OCI-LY3 (cell line): ENCODE data around the gene NOC2L.
A peak's percentile ranks its signal among the peaks of the same experiment; 100 is the strongest.

ENCODE experiments used
- H2AFZ ChIP-seq: fragments of 200-600, 300-600 bp; shearing (Covaris generic); 2 replicates; pipeline ENCODE4 v1.6.0; 2014; ENCODE audit warnings: antibody characterized with exemption, low read depth, low read length
- H3K27ac ChIP-seq: fragments of 200-600, 300-600 bp; sonication (generic); 2 replicates; pipeline ENCODE4 v1.5.1; 2014; ENCODE audit warnings: mild to moderate bottlenecking, low read length, moderate library complexity, mixed read lengths
- H3K27me3 ChIP-seq: fragments of 200-600, 300-600 bp; sonication (generic); 2 replicates; pipeline ENCODE4 v1.6.1; 2014; ENCODE audit warnings: low read depth, low read length, mixed read lengths
- H3K36me3 ChIP-seq: fragments of 200-600, 300-600 bp; sonication (generic); replicated peaks from 2 replicates; pipeline ENCODE3; 2014; ENCODE audit warnings: low read depth, low read length, mixed read lengths
- H3K4me1 ChIP-seq: fragments of 300-600, 200-600 bp; sonication (generic); 2 replicates; pipeline ENCODE4 v1.6.1; 2014; ENCODE audit warnings: low read length, mixed read lengths
- H3K4me2 ChIP-seq: fragments of 200-600, 300-600 bp; sonication (generic); 2 replicates; pipeline ENCODE4 v1.6.1; 2014; ENCODE audit warnings: low read length, mixed read lengths
- H3K4me3 ChIP-seq: fragments of 300-600, 200-600 bp; sonication (generic); 2 replicates; pipeline ENCODE4 v1.5.1; 2014; ENCODE audit warnings: antibody characterized with exemption, mild to moderate bottlenecking, low read length, moderate library complexity
- H3K79me2 ChIP-seq: fragments of 300-600, 200-600 bp; shearing (Covaris generic); 2 replicates; pipeline ENCODE4 v1.6.1; 2014; ENCODE audit warnings: mild to moderate bottlenecking, low read length, mixed read lengths
- H3K9ac ChIP-seq: fragments of 300-600, 200-600 bp; shearing (Covaris generic); 2 replicates; pipeline ENCODE4 v1.6.0; 2014; ENCODE audit warnings: mild to moderate bottlenecking, low read length, moderate library complexity
- H3K9me3 ChIP-seq: fragments of 200-600, 300-600 bp; shearing (Covaris generic); 2 replicates; pipeline ENCODE4 v1.6.1; 2014; ENCODE audit warnings: low read length, mixed read lengths; ENCODE audit not compliant: insufficient read depth
- H4K20me1 ChIP-seq: fragments of 200-600, 300-600 bp; sonication (generic); 2 replicates; pipeline ENCODE4 v1.6.1; 2016; ENCODE audit warnings: low read length, mixed read lengths; ENCODE audit not compliant: insufficient read depth
- EZH2phosphoT487 ChIP-seq: fragments of 200-600 bp; shearing (Covaris generic); IDR thresholded peaks from 2 replicates; pipeline ENCODE4 v1.6.1; 2018; ENCODE audit warnings: antibody characterized with exemption, mixed run types, low read depth
- TF ChIP-seq, protein P1 (sequence below): fragments of 200-600, 300-600 bp; sonication (generic); IDR thresholded peaks from 2 replicates; pipeline ENCODE4 v1.5.1; 2014; ENCODE audit warnings: antibody characterized with exemption, low read length, low read depth

The NOC2L gene

DNA sequence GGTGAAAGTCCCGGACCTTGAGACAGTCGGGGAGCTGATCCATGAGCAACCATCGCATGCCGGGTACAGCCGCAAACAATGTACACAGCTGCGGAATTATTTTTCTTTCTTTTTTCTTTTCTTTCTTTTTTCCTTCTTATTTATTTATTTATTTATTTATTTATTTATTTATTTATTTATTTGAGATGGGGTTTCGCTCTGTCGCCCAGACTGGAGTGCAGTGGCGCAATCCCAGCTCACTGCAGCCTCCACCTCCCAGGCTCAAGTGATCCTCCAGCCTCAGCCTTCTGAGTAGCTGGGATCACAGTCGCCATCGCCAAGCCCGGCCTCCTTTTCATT is 25.4 kb upstream of the NOC2L start:
- H3K4me2 ChIP-seq, result no peak overlapping the region
- H3K27me3 ChIP-seq, result peaks cover 10% of the 10 kb centered on the region

DNA sequence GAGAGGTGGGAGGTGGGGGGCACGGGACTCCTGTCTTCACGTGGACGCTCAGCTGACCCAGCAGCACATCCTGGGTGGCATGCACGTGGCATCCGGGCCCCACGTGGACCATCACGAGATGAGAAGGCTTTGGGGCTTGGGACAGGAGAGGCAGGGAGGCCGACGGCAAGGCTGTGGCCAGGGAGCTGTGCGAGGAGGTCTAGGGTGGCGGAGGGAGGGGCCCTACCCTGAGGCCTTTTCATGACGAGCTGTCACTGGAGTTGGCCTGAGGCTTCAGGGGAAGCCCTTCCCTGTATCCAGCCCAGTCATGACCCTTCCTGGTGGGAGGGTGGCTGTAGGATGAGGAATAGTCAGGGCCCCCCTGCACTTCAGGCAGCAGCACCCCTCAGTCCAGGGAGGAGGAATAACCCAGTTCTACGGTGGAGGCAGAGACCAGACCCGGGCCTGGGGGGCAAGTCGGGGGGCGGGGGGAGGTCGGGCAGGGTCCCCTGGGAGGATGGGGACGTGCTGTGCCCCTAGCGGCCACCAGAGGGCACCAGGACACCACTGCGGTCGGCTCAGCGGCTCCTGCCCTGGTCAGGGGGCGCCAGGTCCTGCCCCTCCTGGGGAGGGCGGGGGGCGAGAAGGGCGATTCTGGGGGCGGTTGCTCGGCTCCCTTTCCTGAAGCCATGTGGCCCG is 24.9 kb upstream of the NOC2L start:
- Histone ChIP-seq H3K9ac (no peak overlapping the region), H3K79me2 (no peaks in the 10 kb centered on the region), H3K4me3 (no peak overlapping the region), H3K4me2 (no peak overlapping the region), H2AFZ (no peak overlapping the region), H3K9me3 (no peaks in the 10 kb centered on the region), H3K27ac (no peak overlapping the region), H4K20me1 (no peaks in the 10 kb centered on the region), H3K36me3 (no peaks in the 10 kb centered on the region), H3K27me3 (peaks cover 5% of the 10 kb centered on the region), H3K4me1 (no peaks in the 10 kb centered on the region)
- TF ChIP-seq, protein P1, sequence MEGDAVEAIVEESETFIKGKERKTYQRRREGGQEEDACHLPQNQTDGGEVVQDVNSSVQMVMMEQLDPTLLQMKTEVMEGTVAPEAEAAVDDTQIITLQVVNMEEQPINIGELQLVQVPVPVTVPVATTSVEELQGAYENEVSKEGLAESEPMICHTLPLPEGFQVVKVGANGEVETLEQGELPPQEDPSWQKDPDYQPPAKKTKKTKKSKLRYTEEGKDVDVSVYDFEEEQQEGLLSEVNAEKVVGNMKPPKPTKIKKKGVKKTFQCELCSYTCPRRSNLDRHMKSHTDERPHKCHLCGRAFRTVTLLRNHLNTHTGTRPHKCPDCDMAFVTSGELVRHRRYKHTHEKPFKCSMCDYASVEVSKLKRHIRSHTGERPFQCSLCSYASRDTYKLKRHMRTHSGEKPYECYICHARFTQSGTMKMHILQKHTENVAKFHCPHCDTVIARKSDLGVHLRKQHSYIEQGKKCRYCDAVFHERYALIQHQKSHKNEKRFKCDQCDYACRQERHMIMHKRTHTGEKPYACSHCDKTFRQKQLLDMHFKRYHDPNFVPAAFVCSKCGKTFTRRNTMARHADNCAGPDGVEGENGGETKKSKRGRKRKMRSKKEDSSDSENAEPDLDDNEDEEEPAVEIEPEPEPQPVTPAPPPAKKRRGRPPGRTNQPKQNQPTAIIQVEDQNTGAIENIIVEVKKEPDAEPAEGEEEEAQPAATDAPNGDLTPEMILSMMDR, result peak; percentile 71
- TF ChIP-seq EZH2phosphoT487, result no peak

More for the DNA sequence above, 25.4 kb upstream of the NOC2L start:
- Histone ChIP-seq H3K79me2 (no peaks in the 10 kb centered on the region), H3K27ac (no peak overlapping the region), H2AFZ (no peak overlapping the region), H4K20me1 (no peaks in the 10 kb centered on the region), H3K4me3 (no peak overlapping the region), H3K9ac (no peak overlapping the region), H3K36me3 (no peaks in the 10 kb centered on the region), H3K9me3 (no peaks in the 10 kb centered on the region), H3K4me1 (no peaks in the 10 kb centered on the region)
- TF ChIP-seq, protein P1, result no peak
- no peak for TF ChIP-seq EZH2phosphoT487

DNA sequence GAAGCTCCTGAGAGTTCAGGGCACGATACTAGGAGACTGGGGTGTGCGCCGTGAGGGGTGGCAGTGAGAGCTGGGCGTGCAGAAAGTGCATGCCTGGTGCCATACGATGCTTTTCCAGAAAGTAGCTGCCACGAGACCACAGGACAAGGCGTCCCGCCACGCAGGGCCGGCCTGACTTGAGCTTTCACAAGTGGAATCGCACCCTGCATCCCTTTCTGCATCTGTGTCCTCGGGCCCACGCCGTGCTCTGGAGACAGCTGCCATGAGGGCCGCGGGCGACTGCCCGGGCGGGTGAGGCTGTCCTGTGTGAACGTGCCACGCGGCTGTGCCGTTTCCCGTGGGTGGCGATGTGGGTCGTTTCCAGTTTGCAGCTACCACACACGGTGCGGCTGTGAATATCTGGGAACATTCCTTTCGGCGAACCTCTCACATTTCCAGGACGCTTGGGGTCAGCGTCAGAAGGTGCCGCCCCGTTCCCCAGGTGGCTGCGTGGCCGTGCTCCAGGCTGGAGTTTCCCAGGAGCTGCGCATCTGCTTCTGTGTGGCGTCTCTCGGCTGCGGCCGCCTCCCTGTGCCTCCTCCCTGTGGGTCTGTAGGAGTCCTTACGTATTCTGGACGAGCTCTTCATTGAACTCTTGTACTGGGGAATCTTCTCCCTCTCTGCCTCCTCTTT is 23.8 kb upstream of the NOC2L start:
- Histone ChIP-seq H3K4me1 (no peaks in the 10 kb centered on the region), H3K27ac (no peak overlapping the region), H3K36me3 (no peaks in the 10 kb centered on the region), H3K79me2 (no peaks in the 10 kb centered on the region), H4K20me1 (no peaks in the 10 kb centered on the region), H3K9me3 (no peaks in the 10 kb centered on the region), H3K4me2 (no peak overlapping the region), H3K27me3 (no peaks in the 10 kb centered on the region), H3K4me3 (no peak overlapping the region), H2AFZ (no peak overlapping the region), H3K9ac (no peak overlapping the region)
- TF ChIP-seq, protein P1, result no peak
- no peak for TF ChIP-seq EZH2phosphoT487

DNA sequence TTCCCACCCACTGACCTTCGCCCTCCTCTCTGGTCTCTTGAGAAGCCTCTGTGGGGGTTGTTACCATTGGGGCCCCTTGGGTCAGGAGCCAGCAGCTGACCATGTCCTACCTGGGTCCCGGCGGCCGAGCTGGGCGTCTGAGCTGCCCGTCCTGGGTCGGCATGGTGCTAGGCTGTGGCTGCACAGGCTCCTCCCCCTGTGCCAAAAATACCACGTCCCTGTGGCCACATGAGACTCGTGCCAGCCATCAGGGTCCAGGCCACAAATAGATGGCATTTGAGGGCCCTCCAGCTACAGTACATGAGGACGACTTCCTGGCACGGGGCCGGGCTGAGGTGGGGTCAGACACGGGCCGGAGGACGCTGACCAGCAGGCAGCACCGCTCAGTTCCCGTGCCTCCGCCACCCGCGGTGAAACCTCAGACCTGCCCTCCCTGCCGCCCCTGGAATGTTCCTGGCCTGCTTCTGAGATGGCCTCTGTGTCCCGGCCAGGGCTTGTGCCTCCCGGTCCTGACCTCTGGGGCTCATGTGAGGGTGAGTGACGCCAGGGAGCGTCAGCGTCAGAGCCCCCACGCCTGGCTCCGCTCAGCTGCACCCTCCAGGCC is 23.0 kb upstream of the NOC2L start, which contains the start of gene PERM1:
TSS of gene PERM1 (minus strand) at position 139 of the 604 bp plus-strand sequence. CDS start 1,064 bp downstream, outside the sequence.
- Histone ChIP-seq H3K27ac (no peak within 1 kb of the TSS), H3K4me1 (no peaks in the 10 kb centered on the region), H3K4me2 (no peak within 1 kb of the TSS), H3K27me3 (no peaks in the 10 kb centered on the region), H3K36me3 (no peaks in the 10 kb centered on the region), H3K4me3 (no peak within 1 kb of the TSS), H3K9me3 (no peaks in the 10 kb centered on the region), H2AFZ (no peak within 1 kb of the TSS), H3K9ac (no peak within 1 kb of the TSS), H4K20me1 (no peaks in the 10 kb centered on the region), H3K79me2 (no peaks in the 10 kb centered on the region)
- no peak for TF ChIP-seq EZH2phosphoT487
- TF ChIP-seq, protein P1, result no peak
